Hematopoietic multipotent progenitor cell (in vitro differentiated cells): ENCODE measurements around the gene SAMD13. TPM values are rescaled to one million over a fixed set of nuclear protein-coding genes. Genes with fewer than 3 reads are reported as not detected.
A peak's percentile ranks its signal among the peaks of the same experiment; 100 is the strongest.

Source experiments
- DNase-seq, 3 donors: peaks; one replicate each; pipeline ENCODE4 v3.0.0-alpha.2; 2011 to 2015; ENCODE audit warnings: low read depth in 2 of 3, low spot score in 2 of 3
- total RNA-seq: library from RNA; depleted of rRNA; stranded (reverse); fragments of >200 nt; gene quantifications from one replicate; pipeline ENCODE4 v1.2.3, GENCODE V29; 2012

The SAMD13 gene
- total RNA-seq, 1 donor, result 5.7 TPM

DNA sequence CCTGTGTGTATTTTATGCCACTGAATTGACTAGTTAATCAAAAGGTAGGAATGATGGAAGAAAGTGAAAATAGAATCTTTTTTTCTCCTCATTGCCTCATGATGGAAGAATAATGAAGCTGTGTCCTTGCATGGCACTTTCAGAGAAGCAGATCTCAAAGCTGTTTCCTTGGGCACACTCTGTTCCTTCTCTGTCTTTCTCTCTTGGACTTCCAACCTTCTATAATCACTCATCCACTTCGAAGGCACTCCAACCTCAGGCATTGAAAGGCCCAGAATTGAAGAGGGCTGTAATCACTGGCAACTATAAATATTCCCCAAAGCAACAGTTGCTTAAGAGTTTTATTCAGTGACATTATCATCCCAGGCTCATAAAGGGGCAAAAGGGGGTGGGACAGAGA, 65.7 kb downstream of the SAMD13 start:
- DNase-seq, result no peak

DNA sequence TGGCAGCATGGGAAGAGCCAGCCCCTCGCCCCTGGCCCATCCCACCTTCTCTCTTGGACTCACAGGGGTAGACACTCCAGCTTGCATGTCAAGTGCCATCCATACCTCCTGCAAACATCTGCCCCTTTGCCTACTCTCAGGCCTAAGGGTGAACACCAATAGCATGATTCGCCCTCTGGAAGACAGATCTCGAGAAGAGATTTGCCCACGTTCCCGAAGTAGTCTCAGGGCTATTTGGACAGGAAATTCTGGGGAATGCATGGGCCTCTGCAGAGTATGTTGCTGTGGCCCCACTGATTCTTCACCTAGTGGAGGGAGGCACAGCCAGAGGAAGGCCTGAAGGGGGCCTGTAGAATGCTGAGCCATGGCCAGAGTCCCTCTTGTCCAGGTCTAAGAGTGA, 66.9 kb downstream of the SAMD13 start:
- no peak for DNase-seq

DNA sequence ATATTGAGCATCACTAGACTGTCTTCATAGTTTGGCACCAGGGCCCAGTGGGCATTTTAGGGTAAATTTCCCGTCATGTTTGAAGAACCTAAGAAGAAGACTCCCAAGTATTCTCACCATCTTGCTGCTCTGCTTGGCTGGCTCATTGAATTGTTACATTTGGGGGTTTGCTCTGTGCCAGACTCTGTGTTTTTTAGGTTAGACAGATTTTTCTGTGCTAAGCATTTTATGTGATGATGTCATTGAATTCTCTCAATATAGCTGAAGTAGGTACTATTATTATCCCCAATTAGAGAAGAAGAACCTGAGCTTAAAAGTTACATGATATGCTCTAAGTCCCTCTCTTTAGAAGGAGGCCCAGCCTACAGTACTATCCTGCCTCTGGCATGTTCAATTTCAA, 68.8 kb downstream of the SAMD13 start:
- no peak for DNase-seq

DNA sequence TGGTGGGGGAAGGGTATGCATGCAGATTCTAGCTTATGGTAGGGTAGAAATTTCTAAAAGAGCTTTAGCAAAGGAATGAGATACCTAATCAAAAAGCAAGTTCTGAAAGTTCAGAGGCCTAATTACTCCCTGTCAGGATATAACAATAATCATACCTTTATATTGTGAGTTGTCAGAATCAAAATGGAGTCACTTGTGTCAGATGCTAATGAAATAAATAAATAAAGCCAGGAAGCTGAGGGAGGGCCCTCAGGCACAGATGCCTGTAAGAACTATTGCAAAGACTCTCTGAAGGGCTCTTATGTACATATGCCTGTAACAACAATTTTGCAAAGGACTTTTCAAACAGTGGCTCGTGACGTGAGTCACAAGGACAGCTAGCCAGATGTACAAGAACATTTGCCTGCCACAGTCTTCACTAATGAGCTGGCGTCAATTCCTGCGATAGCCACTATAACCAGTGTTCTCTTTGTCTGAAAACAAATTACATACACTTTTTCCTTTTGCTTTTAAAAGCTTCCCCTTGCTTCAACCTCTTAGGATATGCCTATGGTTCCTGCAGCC, 69.4 kb downstream of the SAMD13 start:
- DNase-seq, result no peak

DNA sequence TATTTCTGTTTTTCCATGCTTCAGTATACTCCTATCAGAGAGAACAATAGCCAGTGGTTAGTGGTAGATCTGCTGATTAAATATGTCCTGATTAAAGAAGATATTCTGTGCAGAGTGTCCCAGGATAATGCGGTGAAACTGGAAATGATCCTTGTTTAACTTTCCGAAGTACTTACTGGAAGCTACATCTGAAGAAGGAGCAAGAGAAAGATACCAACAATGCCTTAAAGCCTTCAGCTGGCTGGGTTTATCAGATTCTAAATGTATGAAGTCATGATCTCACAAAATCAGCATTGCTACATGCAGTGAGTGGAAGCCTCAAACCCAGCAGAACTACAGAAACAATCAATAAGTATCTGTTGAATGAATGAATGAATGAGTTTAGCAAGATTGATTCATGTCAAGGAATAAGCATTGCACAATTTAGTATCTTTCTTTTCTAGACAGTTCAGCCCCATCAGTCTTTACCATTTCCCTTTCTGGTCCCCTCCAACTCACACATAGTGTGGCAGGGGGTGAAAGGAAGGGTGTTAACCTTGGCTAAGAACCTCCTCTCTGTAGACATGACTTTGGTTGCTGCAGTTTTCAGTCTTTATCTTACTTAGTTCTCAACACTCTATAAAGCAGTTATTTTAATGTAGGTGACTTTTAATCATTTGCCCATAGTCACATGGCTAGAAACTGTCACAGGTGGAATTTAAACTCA, 72.1 kb downstream of the SAMD13 start:
- DNase-seq, result no peak

DNA sequence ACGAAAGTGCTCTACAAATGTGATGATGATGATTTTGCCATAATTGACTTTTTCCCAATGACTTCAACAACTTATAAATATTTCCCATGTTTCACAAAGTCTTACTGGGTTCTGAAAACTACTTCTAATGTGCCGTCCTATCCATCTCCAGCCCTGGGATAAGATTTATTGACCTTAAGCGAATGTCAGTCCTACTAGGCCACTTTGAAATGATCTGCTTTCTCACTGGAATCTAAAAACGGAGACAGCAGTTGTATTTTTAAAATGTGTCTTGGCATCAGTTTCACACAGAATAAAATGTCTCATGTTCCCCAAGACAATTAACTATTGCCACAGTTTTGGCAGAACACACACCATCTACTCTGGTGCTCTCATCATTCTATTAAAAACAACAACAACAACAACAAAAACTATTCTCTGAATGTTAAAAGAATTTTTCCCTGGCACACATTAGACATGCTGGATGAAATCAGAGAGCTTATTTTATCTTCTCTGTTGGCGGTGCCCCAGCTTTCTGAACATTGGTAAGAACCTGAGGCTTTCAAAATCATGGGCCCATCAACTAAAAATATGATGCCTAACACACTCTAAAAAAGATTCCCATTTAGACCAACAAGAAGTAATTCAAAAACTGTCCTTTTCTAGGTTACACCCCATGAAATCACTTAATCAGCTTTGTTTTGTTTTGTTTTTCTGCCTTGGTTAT, 73.6 kb downstream of the SAMD13 start:
- no peak for DNase-seq

DNA sequence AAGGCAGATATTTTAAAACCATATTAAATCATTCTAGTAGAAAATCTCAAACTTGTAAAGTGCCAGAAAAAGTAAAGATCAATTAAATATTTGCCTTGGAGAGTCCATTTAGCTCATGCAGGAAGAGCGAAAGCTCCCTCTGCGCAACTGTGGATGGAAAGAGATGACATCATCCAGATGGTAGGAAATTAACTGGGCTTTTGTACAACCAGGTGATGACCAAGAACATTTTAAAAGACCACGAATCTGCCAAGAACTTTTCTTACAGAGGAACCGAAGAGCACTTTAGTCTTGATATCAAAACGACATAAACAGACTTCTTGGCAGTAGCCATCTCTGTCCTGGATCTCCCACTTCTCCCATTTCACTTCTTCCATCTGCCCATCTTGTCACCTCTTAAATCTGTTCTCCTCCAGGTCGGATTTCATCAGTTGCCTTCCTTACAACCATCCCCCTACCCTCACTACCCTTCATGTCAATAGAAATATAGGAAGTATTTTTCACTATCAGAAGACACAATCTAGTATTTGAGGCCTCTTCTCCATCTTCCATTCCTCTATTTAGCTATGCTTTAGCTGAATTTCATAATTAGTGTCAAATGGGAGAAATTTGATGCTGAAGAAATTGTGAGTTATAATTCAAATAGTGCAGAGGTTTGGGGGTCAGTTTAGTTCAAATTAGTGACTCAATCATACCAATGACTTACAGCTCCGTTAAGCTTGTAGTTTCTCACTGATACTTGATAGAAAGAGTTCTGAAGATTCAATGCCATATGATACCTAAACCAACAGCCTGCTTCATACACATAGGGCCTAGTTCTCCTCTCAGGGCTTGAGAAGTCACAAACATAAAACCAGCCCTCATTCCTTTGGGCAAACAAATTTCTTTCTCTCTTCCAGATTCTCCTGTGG, 74.7 kb downstream of the SAMD13 start:
- DNase-seq, result no peak

DNA sequence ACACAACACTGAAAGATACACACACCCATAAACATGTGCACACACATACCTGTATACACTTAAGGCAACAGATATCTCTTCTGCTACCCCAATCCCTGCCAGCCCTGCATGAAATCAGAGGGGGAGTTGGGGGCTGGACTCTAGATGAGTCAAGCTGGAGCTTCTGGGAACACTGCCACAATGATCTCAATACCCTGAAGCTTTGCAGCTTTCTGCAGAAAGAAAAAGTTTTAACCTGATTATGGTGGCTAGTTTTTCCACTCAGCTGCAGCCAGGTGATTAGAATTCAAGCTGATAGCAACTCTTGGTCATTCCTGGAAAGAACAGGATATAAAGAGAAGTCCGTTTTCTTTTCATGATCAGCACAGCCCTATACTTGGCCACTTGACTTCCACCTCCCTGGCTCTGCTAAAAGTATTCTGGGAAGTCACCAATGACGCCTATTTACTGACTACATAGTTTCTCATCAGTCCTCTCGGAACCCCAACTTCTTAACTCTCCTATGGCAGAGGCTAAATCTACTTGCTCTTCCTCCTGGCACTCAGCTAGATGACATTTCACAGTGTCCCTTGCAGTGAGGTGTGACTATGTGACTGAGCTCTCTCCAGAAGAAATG, 76.1 kb downstream of the SAMD13 start:
- no peak for DNase-seq

DNA sequence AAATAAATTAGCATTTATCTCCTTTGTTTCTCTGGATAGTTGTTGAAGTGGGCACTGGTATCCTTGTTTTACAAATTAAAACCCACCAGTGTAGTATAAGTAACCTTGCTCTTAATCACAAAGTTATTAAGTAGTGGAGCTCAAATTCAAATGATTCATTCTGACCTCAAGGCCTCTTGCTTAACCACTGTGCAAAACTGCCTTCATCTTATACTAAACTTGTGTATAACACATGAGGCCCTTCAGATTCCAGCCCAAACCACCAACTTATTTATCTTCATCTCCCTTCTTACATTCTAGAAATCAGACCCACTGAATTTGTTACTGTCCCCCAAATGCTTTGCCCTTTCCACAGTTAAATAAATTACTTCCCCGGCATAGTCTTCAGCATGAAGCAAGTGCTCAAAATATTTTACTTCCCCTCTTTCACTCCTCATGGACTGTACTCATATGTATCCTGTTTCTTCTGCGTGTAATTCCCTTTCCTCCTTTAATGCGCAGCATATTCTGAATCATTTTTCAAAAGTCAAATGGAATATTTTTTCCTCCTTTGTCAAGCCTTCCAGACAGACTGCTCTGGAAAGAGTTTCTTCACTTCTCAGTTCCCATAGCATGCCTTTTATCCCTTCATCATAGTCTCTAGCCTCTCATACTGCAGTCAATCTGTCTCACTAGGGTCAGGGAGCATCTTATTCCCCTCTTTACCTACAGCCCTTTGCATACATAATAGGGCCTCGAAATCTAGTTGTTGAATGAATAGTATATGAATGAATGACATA, 77.8 kb downstream of the SAMD13 start:
- DNase-seq, result peak in 1 of 3 donors; percentile 9

DNA sequence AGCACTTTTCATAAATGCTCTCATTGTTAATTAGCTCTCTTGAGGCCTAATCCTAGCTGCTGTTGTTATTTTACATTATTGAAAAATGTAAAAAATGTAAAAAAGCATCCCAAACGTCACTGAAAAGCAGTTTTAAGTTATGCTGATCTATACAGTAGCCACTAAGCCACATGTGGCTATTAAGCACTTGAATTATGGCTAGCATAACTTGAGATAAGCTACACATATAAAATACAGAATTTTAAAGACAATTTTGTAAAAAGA, 78.3 kb downstream of the SAMD13 start:
- no peak for DNase-seq

DNA sequence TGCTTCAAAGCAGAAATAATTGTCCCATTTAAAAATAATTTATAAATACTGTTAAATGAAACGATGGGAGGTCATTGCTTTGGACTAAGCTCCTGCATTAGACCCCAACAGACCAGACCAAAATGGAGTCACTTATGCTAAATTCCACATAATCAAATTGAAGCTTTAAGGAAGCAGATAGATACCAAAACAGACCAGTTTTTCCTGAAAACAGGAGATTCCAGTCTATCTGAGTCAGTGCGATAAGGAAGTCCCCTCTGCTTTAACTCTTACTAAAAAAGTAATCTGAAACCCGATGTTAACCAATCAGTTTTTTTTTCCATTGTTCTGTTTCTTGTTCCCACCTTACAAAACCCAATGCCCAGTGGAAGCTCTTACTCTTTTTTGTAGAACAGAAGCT, 80.6 kb downstream of the SAMD13 start:
- no peak for DNase-seq

DNA sequence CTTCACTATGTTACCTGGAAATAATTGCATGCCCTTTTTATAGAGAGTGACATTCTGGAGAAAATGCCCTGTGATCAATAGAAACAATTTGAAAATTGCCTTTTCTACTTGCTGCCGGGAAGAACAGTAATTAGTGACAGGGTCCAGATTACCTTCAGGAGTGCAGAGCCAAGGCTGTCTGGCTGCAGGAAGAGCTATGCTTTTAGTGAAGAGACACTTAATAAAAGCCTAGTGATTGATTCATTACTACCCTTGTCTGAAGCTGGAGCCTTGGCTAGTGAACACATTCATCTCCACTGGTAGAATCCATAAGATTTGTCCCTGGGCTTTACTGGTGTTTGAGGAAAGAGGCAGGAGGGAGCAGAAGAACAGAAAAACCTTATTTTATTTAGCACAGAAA, 83.8 kb downstream of the SAMD13 start:
- no peak for DNase-seq

DNA sequence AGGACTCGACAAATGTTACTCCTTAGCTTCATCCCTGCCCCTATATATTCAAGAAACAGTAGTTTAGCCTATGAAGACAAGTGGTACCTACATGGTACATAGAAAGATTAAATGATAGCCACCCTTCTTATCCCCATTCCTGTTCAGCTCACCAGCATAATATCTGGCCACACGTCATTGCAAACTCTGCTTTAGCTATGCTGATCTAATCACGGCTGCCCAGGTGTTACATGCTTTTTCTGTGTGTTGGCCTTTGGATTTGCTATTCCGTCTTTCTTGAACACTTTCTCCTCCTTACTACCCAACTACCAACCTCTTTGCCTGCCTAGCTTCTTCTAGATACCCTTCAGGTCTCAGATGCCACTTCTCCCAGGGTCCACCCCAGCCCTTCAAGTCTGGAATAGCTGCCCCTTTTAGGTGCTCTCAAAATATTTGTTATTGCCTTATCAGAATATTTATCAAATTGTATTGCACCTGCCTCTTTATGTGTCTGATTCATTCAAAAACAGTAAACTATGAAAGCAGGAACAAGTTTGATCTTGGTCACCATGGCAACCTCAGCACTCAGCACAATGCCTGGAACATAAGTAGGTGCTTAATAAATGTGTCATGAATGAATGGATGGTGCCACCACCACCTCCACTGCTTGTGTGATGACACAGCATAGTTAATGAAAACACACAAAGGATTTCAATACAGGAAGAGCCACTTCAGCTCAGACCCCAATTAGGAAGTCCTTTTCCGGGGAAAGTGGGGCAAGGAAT, 85.4 kb downstream of the SAMD13 start:
- DNase-seq, result no peak

DNA sequence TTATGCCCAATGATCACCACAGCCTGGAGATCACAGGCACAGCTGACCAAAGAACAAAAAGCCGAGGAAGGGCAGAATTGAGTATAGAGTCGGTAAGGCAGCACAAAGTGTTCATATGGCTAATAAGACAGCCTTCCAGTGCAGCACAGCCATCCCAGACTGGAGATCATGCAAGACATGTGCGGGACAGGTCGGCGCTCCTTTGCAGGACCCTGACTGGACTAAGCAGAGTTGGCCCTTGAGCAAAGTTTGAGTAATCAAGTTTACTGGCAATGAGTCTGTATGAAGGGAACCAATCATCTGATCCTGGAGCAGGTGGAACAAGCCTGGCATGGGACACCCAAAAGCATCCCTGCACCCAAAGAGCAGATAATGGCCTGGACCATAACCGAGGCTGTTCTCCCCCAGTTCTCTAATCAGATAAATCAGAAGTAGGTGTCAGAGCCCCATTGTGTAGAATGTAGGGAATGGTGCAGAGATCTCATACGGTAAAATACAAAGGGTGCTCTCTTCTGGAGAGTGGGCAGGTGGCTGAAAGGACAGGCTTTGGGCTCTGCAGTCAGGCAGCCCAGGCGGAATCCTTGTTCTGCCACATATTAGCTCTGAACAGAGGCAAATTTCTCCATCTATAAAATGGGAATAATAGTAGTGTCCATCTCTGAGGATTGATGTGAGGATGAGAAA, 86.1 kb downstream of the SAMD13 start:
- DNase-seq, result peak in 1 of 3 donors; percentile 30

DNA sequence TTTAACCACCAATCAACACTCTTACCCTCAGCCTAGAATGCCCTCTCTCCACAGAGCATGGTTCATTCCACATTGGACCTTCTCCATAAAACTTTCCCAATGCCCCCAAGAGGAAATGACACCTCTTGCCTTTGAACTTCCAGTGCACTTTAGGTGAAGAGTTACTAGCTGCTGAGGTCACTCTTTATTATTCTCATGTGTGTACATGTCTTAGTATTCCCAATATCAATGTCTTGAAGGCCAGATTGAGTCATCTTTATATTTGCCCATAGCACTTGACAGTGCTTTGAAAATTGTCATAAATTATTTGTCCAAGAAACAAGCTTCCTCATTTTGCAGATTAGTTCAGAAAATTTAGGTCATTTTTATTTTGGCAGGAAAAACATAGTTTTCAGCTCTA, 88.7 kb downstream of the SAMD13 start:
- peak in 1 of 3 donors; percentile 38 for DNase-seq

DNA sequence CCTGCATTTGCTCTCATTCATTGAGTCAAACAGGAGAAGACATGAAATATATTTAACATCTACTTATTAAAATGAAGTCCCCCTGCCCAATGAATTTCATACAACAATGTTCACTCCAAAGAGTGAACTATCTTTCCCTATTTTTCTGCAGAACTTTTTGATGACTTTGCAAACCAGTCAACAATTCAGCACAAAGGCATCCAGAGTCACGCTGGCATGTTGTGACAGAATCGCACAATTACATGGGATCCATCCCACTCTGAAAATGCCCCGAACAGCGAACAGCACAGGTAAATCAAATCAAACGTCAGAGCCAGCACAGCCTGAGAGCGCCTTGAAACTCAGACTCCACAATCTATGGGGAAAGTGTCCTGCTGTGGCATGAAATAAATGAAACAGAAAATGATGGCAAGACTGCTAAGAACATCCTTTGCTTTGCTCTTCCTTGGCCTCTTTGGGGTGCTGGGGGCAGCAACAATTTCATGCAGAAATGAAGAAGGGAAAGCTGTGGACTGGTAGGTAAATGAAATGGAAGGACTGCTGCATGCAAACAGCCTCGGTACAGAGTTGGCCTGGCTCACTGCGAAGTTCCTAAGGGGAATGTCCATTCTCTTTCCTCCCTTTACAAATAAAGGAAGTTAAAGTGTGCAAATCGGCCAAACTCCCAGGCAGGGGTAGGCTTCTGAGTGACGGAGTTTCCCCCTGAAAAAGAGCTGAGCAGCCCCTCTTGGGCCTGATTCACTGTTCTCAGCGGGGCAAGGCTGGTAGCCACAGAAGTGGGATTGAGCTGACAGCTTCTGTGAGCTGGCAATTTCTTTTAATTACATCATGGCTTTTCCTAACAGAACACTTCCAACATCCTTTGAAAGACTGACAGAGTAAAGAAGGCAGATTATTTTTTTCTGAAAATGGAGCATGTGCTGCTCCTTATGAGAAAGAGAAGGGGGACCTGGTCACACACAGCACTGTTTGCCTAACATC, 97.0 kb downstream of the SAMD13 start, which contains the start of gene DNASE2B:
Gene DNASE2B (plus strand): TSS at position 310 of the 981 bp plus-strand sequence. CDS start 81 bp downstream, at position 391.
- DNase-seq, result no peak
